ENCODE measurements around the gene ACSL4. TPM values are rescaled to one million over a fixed set of nuclear protein-coding genes. Genes with fewer than 3 reads are reported as not detected.

The ACSL4 gene
- total RNA-seq, 4 donors from 2014 or later, result 38.4 to 62.9 (median 46.9) TPM

DNA sequence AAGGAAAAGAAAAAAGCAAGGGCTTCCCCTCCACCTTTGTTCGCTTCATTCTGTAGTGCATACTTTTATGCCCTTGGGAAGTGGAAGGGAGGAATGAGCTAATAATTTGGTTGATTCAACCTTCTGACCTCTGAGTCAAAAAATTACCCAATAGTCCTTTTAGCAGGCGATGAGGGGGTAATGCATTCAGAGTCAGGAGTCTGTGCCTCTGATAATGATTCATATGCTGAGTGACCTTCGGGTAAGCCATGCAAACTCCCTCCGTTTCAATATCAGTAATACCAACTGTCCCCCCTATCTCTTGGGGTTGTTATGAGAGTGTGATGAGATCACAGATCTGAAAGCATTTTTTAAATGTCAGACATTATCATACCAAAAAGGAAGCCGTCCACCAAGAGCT is 41.6 kb upstream of the ACSL4 start:
- no peaks in the 10 kb centered on the region for H3K4me1 ChIP-seq
- intact Hi-C loops (cut with DNase I), result no loop called here
- TF ChIP-seq POLR2A (IDR thresholded peaks at IDR 0.05), result no peak
- TF ChIP-seq, protein P1, sequence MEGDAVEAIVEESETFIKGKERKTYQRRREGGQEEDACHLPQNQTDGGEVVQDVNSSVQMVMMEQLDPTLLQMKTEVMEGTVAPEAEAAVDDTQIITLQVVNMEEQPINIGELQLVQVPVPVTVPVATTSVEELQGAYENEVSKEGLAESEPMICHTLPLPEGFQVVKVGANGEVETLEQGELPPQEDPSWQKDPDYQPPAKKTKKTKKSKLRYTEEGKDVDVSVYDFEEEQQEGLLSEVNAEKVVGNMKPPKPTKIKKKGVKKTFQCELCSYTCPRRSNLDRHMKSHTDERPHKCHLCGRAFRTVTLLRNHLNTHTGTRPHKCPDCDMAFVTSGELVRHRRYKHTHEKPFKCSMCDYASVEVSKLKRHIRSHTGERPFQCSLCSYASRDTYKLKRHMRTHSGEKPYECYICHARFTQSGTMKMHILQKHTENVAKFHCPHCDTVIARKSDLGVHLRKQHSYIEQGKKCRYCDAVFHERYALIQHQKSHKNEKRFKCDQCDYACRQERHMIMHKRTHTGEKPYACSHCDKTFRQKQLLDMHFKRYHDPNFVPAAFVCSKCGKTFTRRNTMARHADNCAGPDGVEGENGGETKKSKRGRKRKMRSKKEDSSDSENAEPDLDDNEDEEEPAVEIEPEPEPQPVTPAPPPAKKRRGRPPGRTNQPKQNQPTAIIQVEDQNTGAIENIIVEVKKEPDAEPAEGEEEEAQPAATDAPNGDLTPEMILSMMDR (IDR thresholded peaks at IDR 0.05), result no peak
- no peak overlapping the region for H3K4me3 ChIP-seq (replicated peaks in 1 of 3)
- no peak for DNase-seq
- no peak overlapping the region for H3K27ac ChIP-seq
- 65 to 94% methylated on average over 4 to 5 of the region's 5 CpGs for WGBS, 2 donors
- no peaks in the 10 kb centered on the region for H3K9me3 ChIP-seq
- H3K36me3 ChIP-seq, result no peaks in the 10 kb centered on the region
- H3K27me3 ChIP-seq, result no peaks in the 10 kb centered on the region

DNA sequence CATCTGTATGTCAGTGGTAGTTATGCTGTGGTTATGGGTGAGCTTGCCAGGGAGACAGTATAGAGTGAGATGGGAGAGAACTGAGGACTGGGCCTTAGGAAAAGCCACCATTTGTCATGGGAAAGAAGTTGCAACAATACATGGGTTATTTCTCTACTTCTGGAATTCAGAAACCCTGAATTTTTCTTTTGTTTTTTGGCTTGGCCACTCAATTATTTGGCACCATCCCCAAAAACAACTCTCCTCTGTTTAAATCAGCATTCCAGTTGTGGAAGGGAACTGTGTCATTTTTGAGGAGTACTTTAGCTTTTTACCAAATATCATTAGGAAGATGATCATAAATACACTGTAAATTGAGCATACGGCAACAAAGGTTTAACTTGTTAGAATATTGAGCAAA is 41.1 kb upstream of the ACSL4 start:
- no peak overlapping the region for H3K27ac ChIP-seq
- intact Hi-C loops (cut with DNase I), result no loop called here
- TF ChIP-seq, protein P1 (IDR thresholded peaks at IDR 0.05), result no peak
- no peak for TF ChIP-seq POLR2A (IDR thresholded peaks at IDR 0.05)

DNA sequence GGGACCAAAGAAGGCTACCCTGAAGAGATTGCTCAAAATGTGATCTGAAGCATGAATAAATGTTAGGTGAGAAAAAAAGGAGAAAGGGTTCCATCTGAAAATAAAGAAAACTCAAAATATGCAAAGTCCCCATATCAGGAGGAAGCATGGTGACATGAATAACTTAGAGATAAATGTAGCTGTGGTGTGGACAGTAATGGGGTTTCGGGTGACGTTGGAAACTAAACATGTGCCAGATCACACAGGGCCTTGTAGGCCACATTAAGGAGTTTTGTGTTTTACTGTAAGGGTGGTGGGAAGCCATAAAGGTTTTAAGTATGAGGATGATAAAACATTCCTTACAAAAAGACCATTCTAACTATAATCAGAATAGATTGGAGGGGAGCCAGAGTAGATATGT is 40.3 kb upstream of the ACSL4 start:
- H3K4me3 ChIP-seq (replicated peaks in 1 of 3), result no peak overlapping the region
- WGBS, 2 donors, result 88 to 97% methylated on average over 2 of the region's 2 CpGs

More for the DNA sequence above, 41.1 kb upstream of the ACSL4 start:
- no peaks in the 10 kb centered on the region for H3K4me1 ChIP-seq
- WGBS, 2 donors, result 89 to 100% methylated on average over 1 of the region's 1 CpG
- no peak overlapping the region for H3K4me3 ChIP-seq (replicated peaks in 1 of 3)
- H3K36me3 ChIP-seq, result no peaks in the 10 kb centered on the region
- H3K9me3 ChIP-seq, result no peaks in the 10 kb centered on the region
- no peaks in the 10 kb centered on the region for H3K27me3 ChIP-seq
- no peak for DNase-seq

DNA sequence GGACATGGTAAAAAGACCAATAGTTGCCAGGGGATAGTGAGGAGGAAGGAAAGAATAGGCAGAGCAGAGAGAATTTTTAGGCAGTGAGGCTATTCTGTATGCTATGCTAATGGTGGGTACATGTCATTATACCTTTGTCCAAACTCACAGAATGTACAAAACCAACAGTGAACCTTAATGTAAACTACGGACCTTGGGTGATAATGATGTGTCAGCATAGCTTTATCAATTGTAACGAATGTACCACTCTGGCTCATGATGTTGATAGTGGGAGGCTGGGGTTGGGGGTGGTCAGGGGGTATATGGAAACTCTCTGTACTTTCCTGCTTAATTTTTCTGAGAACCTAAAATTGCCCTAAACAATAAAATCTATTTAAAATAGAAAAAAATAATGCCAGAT is 37.7 kb upstream of the ACSL4 start:
- 85 to 90% methylated on average over 2 of the region's 2 CpGs for WGBS, 2 donors
- intact Hi-C loops (cut with DNase I), result no loop called here
- Histone ChIP-seq H3K27me3 (no peaks in the 10 kb centered on the region), H3K9me3 (no peaks in the 10 kb centered on the region), H3K27ac (no peak overlapping the region), H3K4me1 (no peaks in the 10 kb centered on the region), H3K4me3 (replicated peaks in 1 of 3) (no peak overlapping the region), H3K36me3 (no peaks in the 10 kb centered on the region)
- DNase-seq, result no peak
- TF ChIP-seq POLR2A (IDR thresholded peaks at IDR 0.05), result no peak
- TF ChIP-seq, protein P1 (IDR thresholded peaks at IDR 0.05), result no peak

More for the DNA sequence above, 40.3 kb upstream of the ACSL4 start:
- H3K36me3 ChIP-seq, result no peaks in the 10 kb centered on the region
- no peak for DNase-seq
- H3K27me3 ChIP-seq, result no peaks in the 10 kb centered on the region
- H3K9me3 ChIP-seq, result no peaks in the 10 kb centered on the region
- no peak for TF ChIP-seq POLR2A (IDR thresholded peaks at IDR 0.05)
- no peak overlapping the region for H3K27ac ChIP-seq
- H3K4me1 ChIP-seq, result no peaks in the 10 kb centered on the region
- intact Hi-C loops (cut with DNase I), result no loop called here

DNA sequence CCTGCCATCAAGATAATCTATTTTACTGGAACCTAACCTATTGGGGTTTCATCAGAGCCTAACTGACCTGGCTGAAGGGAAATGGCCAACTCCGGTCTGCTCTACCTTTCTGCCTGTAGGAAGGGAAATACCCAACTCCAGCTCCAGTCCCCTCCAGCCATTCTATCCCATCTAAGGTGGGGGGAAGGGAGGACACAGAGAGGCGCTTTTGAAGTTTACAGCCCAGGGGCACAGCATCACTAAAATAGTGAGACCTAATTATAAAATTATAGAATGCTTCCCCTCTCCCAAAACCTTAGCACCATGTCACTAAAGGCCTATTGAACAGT is 27.8 kb upstream of the ACSL4 start:
- H3K4me1 ChIP-seq, result no peaks in the 10 kb centered on the region
- H3K9me3 ChIP-seq, result no peaks in the 10 kb centered on the region
- no peaks in the 10 kb centered on the region for H3K27me3 ChIP-seq
- WGBS, 2 donors, result 69 to 100% methylated on average over 1 to 2 of the region's 2 CpGs
- H3K27ac ChIP-seq, result no peak overlapping the region
- intact Hi-C loops (cut with DNase I), result no loop called here
- TF ChIP-seq, protein P1 (IDR thresholded peaks at IDR 0.05), result no peak
- no peak for TF ChIP-seq POLR2A (IDR thresholded peaks at IDR 0.05)
- no peak for DNase-seq
- no peak overlapping the region for H3K4me3 ChIP-seq (replicated peaks in 1 of 3)
- H3K36me3 ChIP-seq, result no peaks in the 10 kb centered on the region
